AG04450 (cell line): ENCODE results near the gene KIAA1217. TPM values are rescaled to one million over a fixed set of nuclear protein-coding genes. Genes with fewer than 3 reads are reported as not detected.

ENCODE experiments used
- CTCF ChIA-PET: fragments of 300-600, 350-600 bp; formaldehyde crosslinking; extraction: SDS; loops from one replicate; lab custom pipeline; 2022; ENCODE audit warnings: antibody characterized with exemption, inconsistent platforms; lab: Charles Lee
- POLR2A ChIA-PET: fragments of 350-600 bp; formaldehyde crosslinking; extraction: SDS; loops from one replicate; lab custom pipeline; 2021; ENCODE audit warnings: antibody characterized with exemption, inconsistent platforms; lab: Yijun Ruan, JAX
- DNase-seq: peaks from one replicate; pipeline ENCODE4 v3.0.0-alpha.2; 2011; ENCODE audit warnings: low read depth, low spot score
- H3K27ac ChIP-seq: one replicate; pipeline ENCODE4 v1.5.1; 2012; ENCODE audit warnings: low read depth, low read length, control low read depth
- H3K27me3 ChIP-seq: one replicate; pipeline ENCODE4 v1.6.0; 2012; ENCODE audit warnings: low read length; ENCODE audit not compliant: control insufficient read depth, insufficient read depth
- H3K4me3 ChIP-seq: 2 replicates; pipeline ENCODE4 v1.5.1; 2011; ENCODE audit warnings: mild to moderate bottlenecking, low read depth, low read length, control low read depth
- H3K9me3 ChIP-seq: 2 replicates; pipeline ENCODE4 v1.5.1; 2012; ENCODE audit warnings: low read length; ENCODE audit not compliant: control insufficient read depth, insufficient read depth
- CTCF ChIP-seq: IDR thresholded peaks from 2 replicates; pipeline ENCODE4 v1.5.1; 2011; ENCODE audit warnings: low read depth, low read length, control low read depth, inconsistent platforms
- polyA plus RNA-seq: library from polyadenylated mRNA; depleted of rRNA; stranded (reverse); fragments of >200 nt; gene quantifications from 2 replicates; pipeline ENCODE4 v1.2.3, GENCODE V29; 2011

KIAA1217 gene
- polyA plus RNA-seq, 1 experiment = 5.4 TPM

GRCh38 chr10:24313283-24313682 is 104.3 kb downstream of the KIAA1217 start:
- Histone ChIP-seq H3K4me3 (no peak overlapping the region), H3K9me3 (no peaks in the 10 kb centered on the region), H3K27ac (no peak overlapping the region), H3K27me3 (no peaks in the 10 kb centered on the region)
- ChIA-PET CTCF (interaction anchor here (0.6 to 1.3 kb wide), 3 partner anchors 37 to 672 kb away, joined by 3 to 9 read pairs (median 4); no protein-coding TSS in a partner anchor), POLR2A (no interaction called here)
- TF ChIP-seq CTCF = no peak
- DNase-seq = no peak

GRCh38 chr10:24315211-24315610 is 106.3 kb downstream of the KIAA1217 start:
- Histone ChIP-seq H3K4me3 (no peak overlapping the region), H3K27me3 (no peaks in the 10 kb centered on the region), H3K9me3 (no peaks in the 10 kb centered on the region), H3K27ac (no peak overlapping the region)
- CTCF ChIA-PET = interaction anchor here (0.6 kb wide), 1 partner anchor 76 kb away, joined by 4 read pairs; no protein-coding TSS in a partner anchor
- no peak for TF ChIP-seq CTCF
- no peak for DNase-seq
- POLR2A ChIA-PET = no interaction called here

- Histone ChIP-seq H3K9me3 (no peaks in the 10 kb centered on the region), H3K4me3 (no peak overlapping the region), H3K27ac (no peak overlapping the region), H3K27me3 (no peaks in the 10 kb centered on the region)
- no peak for DNase-seq
- CTCF ChIA-PET = interaction anchor here (0.6 to 2.0 kb wide), 6 partner anchors 17 to 68 kb away, joined by 3 to 16 read pairs (median 8); no protein-coding TSS in a partner anchor
- no peak for TF ChIP-seq CTCF
- POLR2A ChIA-PET = no interaction called here
These were observed 109.6 kb downstream of the KIAA1217 start for GRCh38 chr10:24318517-24318916.

GRCh38 chr10:24320373-24320772 is 111.4 kb downstream of the KIAA1217 start:
- CTCF ChIA-PET = interaction anchor here (0.6 to 2.0 kb wide), 9 partner anchors 11 to 198 kb away, joined by 3 to 16 read pairs (median 5); no protein-coding TSS in a partner anchor
- Histone ChIP-seq H3K4me3 (no peak overlapping the region), H3K27ac (no peak overlapping the region), H3K9me3 (no peaks in the 10 kb centered on the region), H3K27me3 (no peaks in the 10 kb centered on the region)
- POLR2A ChIA-PET = no interaction called here
- no peak for TF ChIP-seq CTCF
- DNase-seq = no peak

GRCh38 chr10:24324651-24325050 is 115.7 kb downstream of the KIAA1217 start:
- Histone ChIP-seq H3K27me3 (no peaks in the 10 kb centered on the region), H3K27ac (no peak overlapping the region), H3K9me3 (peaks cover 5% of the 10 kb centered on the region), H3K4me3 (no peak overlapping the region)
- TF ChIP-seq CTCF = no peak
- ChIA-PET CTCF (interaction anchor here (1.6 to 1.7 kb wide), 2 partner anchors 36 to 128 kb away, joined by 3 to 5 read pairs; no protein-coding TSS in a partner anchor), POLR2A (no interaction called here)
- DNase-seq = no peak
